PC-9 (cell line): ENCODE results near the gene SOS1. TPM values are rescaled to one million over a fixed set of nuclear protein-coding genes. Genes with fewer than 3 reads are reported as not detected.

Experiments used
- BruUV-seq: library from RNA; stranded (reverse); fragments of 400-500 nt; replicated peaks from 2 replicates; lab custom pipeline; 2021; lab: Mats Ljungman, UMichigan
- CTCF ChIA-PET: fragments of 300-600 bp; sonication (Branson Sonifier 250); formaldehyde crosslinking; loops from one replicate; lab custom pipeline; 2022; ENCODE audit warnings: antibody characterized with exemption; lab: Charles Lee
- POLR2A ChIA-PET: fragments of 300-600 bp; sonication (Branson Sonifier 250); formaldehyde crosslinking; loops from one replicate; lab custom pipeline; 2022; ENCODE audit warnings: antibody characterized with exemption; ENCODE audit not compliant: unreplicated experiment; lab: Charles Lee
- DNase-seq, 2 experiments: peaks; one replicate each; pipeline versions ENCODE4 v3.0.0 to v3.0.0-alpha.2; 2015 to 2022; ENCODE audit warnings: mixed read lengths in 1 of 2
- H2AFZ ChIP-seq: fragments of 200-600 bp; sonication (generic); 2 replicates; pipeline ENCODE4 v1.8.1; 2017; ENCODE audit warnings: antibody characterized with exemption
- H3F3A ChIP-seq: fragments of 200-600 bp; sonication (generic); 2 replicates; pipeline ENCODE4 v1.8.1; 2017; ENCODE audit warnings: antibody characterized with exemption, mild to moderate bottlenecking, low read depth; ENCODE audit not compliant: insufficient read depth
- H3K27ac ChIP-seq: fragments of 200-600 bp; sonication (generic); 2 replicates; pipeline ENCODE4 v1.6.1; 2016; ENCODE audit warnings: mixed run types
- H3K27me3 ChIP-seq: fragments of 200-600 bp; sonication (generic); 2 replicates; pipeline ENCODE4 v1.6.1; 2016; ENCODE audit warnings: low read depth, mixed run types; ENCODE audit not compliant: insufficient read depth
- H3K36me3 ChIP-seq: fragments of 200-600 bp; sonication (generic); 2 replicates; pipeline ENCODE4 v1.6.1; 2016; ENCODE audit warnings: low read depth, mixed run types
- H3K4me1 ChIP-seq: fragments of 200-600 bp; sonication (generic); replicated peaks from 2 replicates; pipeline ENCODE4 v1.6.1; 2016; ENCODE audit warnings: mixed run types; ENCODE audit not compliant: insufficient read depth
- H3K4me2 ChIP-seq: fragments of 200-600 bp; sonication (generic); 2 replicates; pipeline ENCODE4 v1.6.1; 2017; ENCODE audit warnings: mixed run types
- H3K4me3 ChIP-seq: fragments of 200-600 bp; sonication (generic); 2 replicates; pipeline ENCODE4 v1.6.1; 2016; ENCODE audit warnings: mixed run types
- H3K79me2 ChIP-seq: fragments of 200-600 bp; sonication (generic); 2 replicates; pipeline ENCODE4 v1.6.1; 2017; ENCODE audit warnings: low read depth, mixed run types
- H3K9me2 ChIP-seq: fragments of 200-600 bp; sonication (generic); 2 replicates; pipeline ENCODE4 v1.8.1; 2017; ENCODE audit warnings: mild to moderate bottlenecking; ENCODE audit not compliant: insufficient read depth
- H3K9me3 ChIP-seq: fragments of 200-600 bp; sonication (generic); 2 replicates; pipeline ENCODE4 v1.8.1; 2016; ENCODE audit warnings: low read depth; ENCODE audit not compliant: insufficient read depth
- H4K20me1 ChIP-seq: fragments of 200-600 bp; sonication (generic); 2 replicates; pipeline ENCODE4 v1.8.1; 2017; ENCODE audit not compliant: insufficient read depth
- CTCF ChIP-seq: fragments of 200-600 bp; sonication (generic); conservative IDR thresholded peaks from 2 replicates; pipeline ENCODE4 v1.6.1; 2017; ENCODE audit warnings: mixed run types, antibody characterized with exemption, mild to moderate bottlenecking, moderate library complexity
- EZH2 ChIP-seq: fragments of 200-600 bp; sonication (generic); IDR thresholded peaks from 2 replicates; pipeline ENCODE4 v1.8.0; 2017; ENCODE audit warnings: antibody characterized with exemption, low read depth
- intact Hi-C: fragments of 100-400 bp; cut with micrococcal nuclease; formaldehyde crosslinking; loops from one replicate; pipeline ENCODE4 v1.10.0; 2022; ENCODE audit not compliant: unreplicated experiment
- total RNA-seq: library from RNA; stranded (reverse); gene quantifications from 2 replicates; pipeline ENCODE4 v1.2.3, GENCODE V29; 2021

The SOS1 gene
- total RNA-seq, 1 experiment from 2014 or later, result 34.7 TPM

DNA sequence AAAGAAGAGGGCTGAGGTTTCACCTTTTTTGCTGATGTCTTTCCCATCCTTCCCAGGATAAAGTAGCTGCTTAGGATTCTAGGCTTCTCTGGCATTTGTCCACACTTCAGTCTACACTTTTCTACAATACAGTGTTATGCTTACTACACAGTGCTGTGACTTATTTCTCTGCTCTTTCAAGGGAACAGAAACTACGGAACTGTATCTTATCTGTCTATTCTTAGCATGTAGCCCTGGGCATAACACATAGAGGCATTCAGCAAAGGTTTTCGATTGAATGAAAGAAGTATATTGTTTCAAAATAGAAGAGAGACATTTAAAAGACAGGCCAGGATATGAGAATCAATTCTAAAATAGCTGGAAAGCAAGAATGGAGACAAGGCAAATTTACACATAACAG, 120.3 kb downstream of the SOS1 start:
- intact Hi-C loops, result no loop called here
- DNase-seq, result no peak
- no peak overlapping the region for H3K27ac ChIP-seq
- no peak for TF ChIP-seq CTCF
- no peak for TF ChIP-seq EZH2
- 0 out of 2 replicates have a peak, but pooled peaks cover 3% of the 10 kb centered on the region for H3F3A ChIP-seq
- H2AFZ ChIP-seq, result no peak overlapping the region
- no peaks in the 10 kb centered on the region for H3K4me1 ChIP-seq
- H3K79me2 ChIP-seq, result no peaks in the 10 kb centered on the region
- no peaks in the 10 kb centered on the region for H3K9me2 ChIP-seq
- H3K4me3 ChIP-seq, result no peak overlapping the region
- peaks cover 38% of the 10 kb centered on the region for H3K36me3 ChIP-seq
- no peak overlapping the region for H3K4me2 ChIP-seq
- BruUV-seq, result no TSS peak
- H3K27me3 ChIP-seq, result no peaks in the 10 kb centered on the region
- CTCF ChIA-PET, result no interaction called here
- POLR2A ChIA-PET, result no interaction called here
- no peaks in the 10 kb centered on the region for H3K9me3 ChIP-seq
- H4K20me1 ChIP-seq, result no peaks in the 10 kb centered on the region; the same call in 1 of the 2 replicates

DNA sequence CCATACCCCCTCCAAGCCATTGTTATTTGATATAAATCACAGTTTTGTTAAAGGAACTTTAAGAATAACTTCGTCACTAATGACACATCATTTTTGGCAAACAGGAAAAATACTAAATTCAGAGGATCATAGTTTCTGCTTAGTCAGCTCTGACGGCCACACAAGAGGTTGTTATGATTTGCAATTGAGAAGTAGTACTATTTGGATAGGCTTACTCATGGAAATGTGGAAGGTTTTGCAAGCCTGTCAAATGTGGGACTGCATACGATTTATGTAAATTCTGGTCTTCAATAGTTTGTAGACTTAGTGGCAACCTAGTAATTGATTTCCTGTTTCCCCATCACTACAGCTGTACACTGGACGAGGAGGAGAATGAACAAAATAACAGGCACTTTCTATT, 123.1 kb downstream of the SOS1 start:
- no peaks in the 10 kb centered on the region for H3K4me1 ChIP-seq
- no TSS peak for BruUV-seq
- no peaks in the 10 kb centered on the region for H3K79me2 ChIP-seq
- no peaks in the 10 kb centered on the region for H3K9me3 ChIP-seq
- no peak for TF ChIP-seq EZH2
- no peak for TF ChIP-seq CTCF
- 0 out of 2 replicates have a peak, but pooled peaks cover 3% of the 10 kb centered on the region for H3F3A ChIP-seq
- no peaks in the 10 kb centered on the region for H3K27me3 ChIP-seq
- no peak for DNase-seq
- H3K9me2 ChIP-seq, result no peaks in the 10 kb centered on the region
- H3K4me3 ChIP-seq, result no peak overlapping the region
- H4K20me1 ChIP-seq, result no peaks in the 10 kb centered on the region; the same call in 1 of the 2 replicates
- H3K27ac ChIP-seq, result no peak overlapping the region
- POLR2A ChIA-PET, result interaction anchor here (0.6 kb wide), 1 partner anchor 139 kb away, joined by 5 read pairs; no protein-coding TSS in a partner anchor
- CTCF ChIA-PET, result no interaction called here
- H2AFZ ChIP-seq, result no peak overlapping the region
- intact Hi-C loops, result no loop called here
- H3K4me2 ChIP-seq, result no peak overlapping the region
- peaks cover 44% of the 10 kb centered on the region for H3K36me3 ChIP-seq

- BruUV-seq, result no TSS peak
- Histone ChIP-seq H3K4me1 (no peaks in the 10 kb centered on the region), H2AFZ (no peak overlapping the region), H3K79me2 (no peaks in the 10 kb centered on the region), H3K4me3 (no peak overlapping the region), H3K36me3 (peaks cover 36% of the 10 kb centered on the region), H3K27me3 (no peaks in the 10 kb centered on the region), H3K27ac (no peak overlapping the region), H3K9me2 (no peaks in the 10 kb centered on the region), H3F3A (peaks cover 3% of the 10 kb centered on the region; the same call in 1 of the 2 replicates), H3K4me2 (no peak overlapping the region), H4K20me1 (no peaks in the 10 kb centered on the region), H3K9me3 (no peaks in the 10 kb centered on the region)
- no peak for DNase-seq
- ChIA-PET CTCF (no interaction called here), POLR2A (no interaction called here)
- no peak for TF ChIP-seq CTCF
- no peak for TF ChIP-seq EZH2
- intact Hi-C loops, result no loop called here
Measured at GRCh38 chr2:38991899-38992298, 129.0 kb downstream of the SOS1 start.
